Endometrial microvascular endothelial cells (primary cell): ENCODE measurements around the gene LIMD2. TPM values are rescaled to one million over a fixed set of nuclear protein-coding genes. Genes with fewer than 3 reads are reported as not detected.

Experiments
- in situ Hi-C: cut with HindIII; loops from 2 replicates; pipeline ENCODE4 v1.10.0; 2017; ENCODE audit warnings: low sequenced_read_pairs, low pct_unique_long_range_greater_than_20kb; ENCODE audit errors: inconsistent ontology term
- total RNA-seq: library from RNA; depleted of rRNA; stranded (reverse); fragments of >200 nt; gene quantifications from one replicate; pipeline ENCODE4 v1.2.3, GENCODE V29; 2015; ENCODE audit errors: inconsistent ontology term

Gene LIMD2
- total RNA-seq, 1 donor from 2014 or later = 14.8 TPM

- in situ Hi-C loops = no loop called here
These were observed 2.7 kb upstream of the LIMD2 start for GRCh38 chr17:63702721-63703015.

DNA sequence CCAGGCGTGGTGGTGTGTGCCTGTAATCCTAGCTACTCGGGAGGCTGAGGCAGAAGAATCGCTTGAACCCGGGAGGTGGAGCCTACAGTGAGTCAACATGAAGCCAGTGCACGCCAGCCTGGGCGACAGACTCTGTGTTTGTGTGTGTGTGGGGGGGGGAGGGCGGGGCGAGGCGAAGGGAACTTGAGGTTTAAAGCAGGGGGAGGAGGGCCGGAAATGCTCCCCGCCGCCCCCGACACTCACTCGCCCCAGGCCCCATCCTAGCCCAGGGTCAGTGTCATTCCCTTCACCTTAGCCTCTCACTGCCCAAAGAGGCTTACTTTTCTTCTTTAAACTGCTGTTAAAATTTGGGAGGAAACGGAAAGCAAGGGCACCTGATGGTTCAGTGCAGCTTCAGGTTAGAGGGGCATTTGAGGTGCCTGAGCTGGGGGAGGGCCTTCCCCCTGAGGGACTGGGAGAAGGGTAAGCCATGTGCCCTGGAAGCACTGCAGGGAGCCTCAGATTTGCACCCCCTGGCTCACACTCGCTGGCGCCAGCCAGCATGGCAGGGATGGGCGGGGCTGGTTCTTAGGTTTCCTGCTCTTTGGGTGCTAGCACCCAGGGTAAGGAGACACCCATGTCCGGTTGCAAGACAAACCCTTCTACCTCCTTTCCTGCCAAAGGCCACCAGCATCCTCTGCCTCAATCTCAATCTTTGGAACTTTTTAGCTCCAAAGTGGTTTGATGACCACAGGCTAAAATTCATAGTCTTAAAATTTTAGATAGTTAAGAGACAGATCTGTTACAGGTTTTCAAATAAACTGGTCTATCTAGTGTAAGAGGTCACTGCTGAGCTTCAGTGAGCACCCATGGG lies 2.2 kb upstream of the LIMD2 start:
- in situ Hi-C loops = no loop called here

DNA sequence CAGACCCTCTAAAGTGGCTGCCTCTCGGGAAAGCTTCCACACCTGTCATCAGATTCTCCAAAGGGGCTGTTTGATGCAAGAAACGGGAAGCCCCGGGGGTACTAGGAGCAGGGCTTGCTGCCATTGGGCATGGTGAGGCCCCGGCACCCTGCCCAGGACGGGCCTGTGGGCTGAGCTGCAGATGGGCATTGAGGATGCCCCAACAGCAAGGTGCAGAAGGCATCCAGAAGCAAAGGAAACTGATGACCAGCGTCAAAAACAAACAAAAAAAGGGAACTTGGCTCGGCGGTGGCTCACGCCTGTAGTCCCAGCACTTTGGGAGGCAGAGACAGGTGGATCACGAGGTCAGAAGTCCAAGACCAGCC lies 1.5 kb upstream of the LIMD2 start:
- in situ Hi-C loops = no loop called here

GRCh38 chr17:63700528-63701455 lies 867 bp upstream of the LIMD2 start:
- in situ Hi-C loops = no loop called here

DNA sequence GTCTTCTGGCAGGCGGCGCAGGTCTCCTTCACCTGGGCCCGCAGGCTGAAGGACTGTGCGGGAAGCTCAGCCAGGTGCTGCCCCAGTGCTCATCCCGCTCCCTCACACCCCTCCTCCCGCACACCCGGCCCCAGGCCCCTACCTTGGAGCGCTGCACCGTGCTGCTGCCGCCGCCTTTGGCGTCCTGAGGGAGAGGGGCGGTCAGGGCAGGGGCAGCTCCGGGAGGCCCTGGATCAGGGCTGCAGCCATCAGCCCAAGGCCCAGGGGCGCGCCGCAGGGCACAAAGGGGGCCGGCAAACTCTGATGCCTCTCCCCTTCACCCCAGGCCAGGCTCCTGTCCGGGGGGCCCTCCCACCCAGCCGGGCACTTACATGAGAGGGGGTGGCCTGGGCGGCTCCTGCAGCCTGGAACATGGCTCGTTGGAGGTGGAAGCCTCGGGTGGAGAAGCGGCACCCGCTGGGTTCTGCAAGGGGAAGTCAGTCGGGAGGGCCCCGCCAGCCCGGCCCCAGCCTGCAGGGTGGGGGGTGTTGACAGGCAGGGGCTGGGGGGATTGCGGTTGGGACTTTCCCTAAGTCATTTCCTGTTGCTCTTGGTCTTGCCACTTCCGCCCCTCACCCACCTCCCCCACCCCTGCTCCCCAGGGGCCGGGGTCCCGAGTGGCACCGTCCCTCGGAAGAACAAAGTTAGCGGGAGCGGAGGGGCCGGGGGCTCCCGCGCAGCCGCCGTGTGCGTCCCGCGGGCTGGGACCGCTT lies 863 bp downstream of the LIMD2 start:
- in situ Hi-C loops = no loop called here

DNA sequence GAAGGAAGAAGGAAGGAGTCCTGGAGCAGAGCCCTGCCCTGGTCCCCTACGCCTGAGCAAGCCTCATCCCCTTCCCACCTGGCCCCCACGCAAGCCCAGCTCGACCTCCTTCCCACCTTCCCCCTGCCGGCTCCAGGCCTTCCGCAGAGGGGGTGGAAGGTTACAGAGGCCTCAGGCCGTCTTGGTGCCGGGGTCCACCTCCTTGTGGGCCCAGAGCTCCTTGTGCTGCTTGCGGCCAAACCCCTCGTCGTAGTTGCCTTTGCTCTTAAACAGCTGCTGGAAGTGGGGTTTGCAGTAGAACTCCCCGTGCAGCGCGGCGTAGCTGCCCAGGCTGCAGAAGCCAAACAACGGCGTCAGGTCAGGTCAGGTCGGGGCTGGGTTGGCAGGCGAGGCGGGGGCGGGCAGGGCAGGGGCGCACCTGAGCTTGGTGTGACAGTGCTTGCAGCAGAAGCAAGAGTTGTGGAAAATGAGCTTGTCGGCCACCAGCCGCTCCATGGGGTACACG lies 1.5 kb downstream of the LIMD2 start:
- in situ Hi-C loops = no loop called here

- in situ Hi-C loops = no loop called here
These were observed 2.3 kb downstream of the LIMD2 start for GRCh38 chr17:63697341-63698286.

- in situ Hi-C loops = no loop called here
These were observed 3.5 kb downstream of the LIMD2 start for GRCh38 chr17:63696381-63696961.

DNA sequence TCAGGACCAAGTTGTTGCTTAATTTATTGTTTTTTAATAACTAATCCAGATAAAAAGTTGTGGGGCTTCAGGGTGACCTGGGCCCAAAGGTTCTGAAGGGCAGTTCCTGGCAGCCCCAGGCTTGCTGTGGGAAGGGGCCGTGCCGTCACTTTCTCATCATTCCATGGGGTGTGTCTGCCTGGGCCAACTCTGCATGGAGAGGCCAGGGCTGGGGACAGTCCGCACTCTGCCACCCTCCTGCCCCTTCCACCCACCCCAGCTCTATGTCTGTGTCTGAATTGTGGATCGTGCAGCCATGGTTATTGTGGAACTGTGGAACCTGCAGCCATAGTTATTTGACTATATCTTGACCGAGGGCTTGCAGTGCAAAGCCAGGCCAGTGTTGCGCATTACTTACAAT lies 4.0 kb downstream of the LIMD2 start:
- in situ Hi-C loops = no loop called here

DNA sequence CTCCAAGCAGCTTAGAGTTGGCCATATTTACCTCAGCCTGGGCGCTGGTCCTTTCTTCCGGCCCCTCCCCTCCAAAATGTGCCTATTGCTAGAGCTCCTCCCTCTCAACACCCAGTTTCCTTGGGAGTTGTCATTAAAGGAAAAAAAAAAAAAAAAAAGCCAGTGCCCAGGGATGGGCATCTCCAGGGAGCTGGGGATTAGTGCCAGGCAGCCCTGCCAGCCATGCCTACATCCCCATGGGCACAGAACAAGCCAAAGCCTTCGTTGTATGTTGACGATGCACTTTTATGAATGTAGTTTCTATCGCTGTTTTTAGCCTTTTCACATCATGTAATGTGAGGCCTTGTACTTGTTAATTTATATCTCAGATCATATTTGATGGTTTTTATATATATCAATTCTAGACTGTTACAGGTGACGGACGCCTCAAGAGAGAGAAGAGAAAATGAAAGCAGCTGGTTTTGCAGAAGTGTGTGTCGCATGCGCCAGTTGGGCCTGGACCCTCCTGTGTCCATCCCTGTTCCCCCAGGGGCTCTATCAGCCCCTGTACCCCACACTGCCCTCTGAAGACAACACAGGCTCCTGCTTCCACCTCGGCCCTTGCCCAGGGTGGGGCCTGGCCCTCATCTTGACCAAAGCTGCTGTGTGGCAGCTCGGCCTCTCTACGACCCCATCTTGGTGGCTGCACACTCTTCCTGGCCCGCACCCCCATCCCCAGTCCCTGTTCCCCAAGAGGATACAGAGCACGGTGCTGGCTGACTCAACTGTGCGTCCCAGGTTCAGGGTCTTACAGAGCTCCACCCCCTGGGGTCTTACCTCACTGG lies 4.8 kb downstream of the LIMD2 start:
- in situ Hi-C loops = no loop called here

DNA sequence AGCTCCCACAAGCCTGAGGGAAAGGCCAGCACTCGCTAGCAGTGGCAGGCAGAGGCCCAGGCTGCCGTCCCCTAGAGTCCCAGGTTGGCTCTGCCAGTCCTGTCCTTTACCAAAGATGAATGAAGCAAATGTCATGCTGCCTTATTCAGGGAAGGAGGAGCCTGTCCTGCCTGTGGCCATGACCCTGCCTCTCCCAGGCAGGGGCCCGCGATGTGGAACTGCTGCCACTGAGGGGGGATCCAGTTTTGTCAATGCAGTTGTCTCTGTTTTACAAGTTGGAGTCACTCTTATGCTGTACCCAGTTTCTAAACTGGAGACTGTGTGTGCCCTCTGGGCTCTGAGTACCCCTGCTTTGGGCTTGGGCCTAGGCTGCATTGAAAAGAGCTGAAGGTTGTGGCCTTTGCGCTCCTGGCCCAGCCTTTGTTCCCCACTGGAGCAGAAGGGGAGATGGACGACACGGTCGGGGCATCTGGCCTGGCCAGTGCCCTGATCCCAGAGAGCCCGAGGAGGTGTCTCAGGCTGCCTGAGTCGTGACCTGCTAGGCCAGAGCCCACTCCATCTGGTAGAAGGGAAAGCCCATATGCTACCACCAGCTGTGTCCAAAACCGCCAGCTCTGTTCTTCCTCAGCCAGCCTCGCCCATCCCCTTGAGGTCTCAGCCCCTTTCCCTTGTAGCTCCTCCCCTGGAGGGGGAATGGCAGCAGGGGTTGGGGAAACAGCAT lies 5.5 kb downstream of the LIMD2 start:
- in situ Hi-C loops = no loop called here

- in situ Hi-C loops = no loop called here
These were observed 6.4 kb downstream of the LIMD2 start for GRCh38 chr17:63693411-63694113.

DNA sequence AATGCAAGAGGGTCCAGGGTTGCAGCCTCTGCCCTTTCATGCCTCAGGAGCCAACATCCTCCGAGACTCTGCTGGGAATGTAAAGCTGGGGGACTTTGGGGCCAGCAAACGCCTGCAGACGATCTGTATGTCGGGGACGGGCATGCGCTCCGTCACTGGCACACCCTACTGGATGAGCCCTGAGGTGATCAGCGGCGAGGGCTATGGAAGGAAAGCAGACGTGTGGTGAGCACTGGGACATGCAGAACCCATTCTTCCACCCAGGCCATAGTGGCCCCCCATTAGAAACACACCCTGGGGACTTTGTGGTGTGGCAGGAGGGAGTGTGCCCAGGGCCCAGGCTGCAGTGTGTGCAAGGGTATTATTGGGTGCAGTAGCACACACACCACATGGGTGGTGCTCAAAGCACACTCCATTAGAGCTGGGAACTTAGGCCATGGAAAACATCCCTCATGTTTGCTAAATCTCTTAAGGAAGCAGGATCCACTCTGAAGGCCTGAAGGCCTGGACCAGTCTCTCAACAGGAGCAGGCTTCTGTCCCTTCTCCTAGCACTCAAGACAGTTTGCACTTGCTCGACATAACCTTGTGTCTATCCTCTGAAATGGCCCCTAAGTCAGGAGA lies 7.6 kb downstream of the LIMD2 start:
- in situ Hi-C loops = no loop called here

DNA sequence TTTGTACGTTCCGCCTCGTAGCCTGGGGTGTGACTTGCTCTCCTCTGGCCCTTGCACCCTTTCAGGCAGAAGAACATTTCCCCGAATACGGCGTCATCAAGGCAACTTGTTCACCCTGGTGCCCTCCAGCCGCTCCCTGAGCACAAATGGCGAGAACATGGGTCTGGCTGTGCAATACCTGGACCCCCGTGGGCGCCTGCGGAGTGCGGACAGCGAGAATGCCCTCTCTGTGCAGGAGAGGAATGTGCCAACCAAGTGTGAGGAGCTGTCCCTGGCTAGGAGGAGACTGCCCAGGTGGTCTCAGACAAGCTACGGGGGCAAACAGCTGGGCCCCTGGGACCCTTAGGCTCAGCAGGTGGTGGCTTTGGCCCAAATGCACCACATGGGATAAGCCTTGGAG lies 10.4 kb downstream of the LIMD2 start:
- in situ Hi-C loops = no loop called here

DNA sequence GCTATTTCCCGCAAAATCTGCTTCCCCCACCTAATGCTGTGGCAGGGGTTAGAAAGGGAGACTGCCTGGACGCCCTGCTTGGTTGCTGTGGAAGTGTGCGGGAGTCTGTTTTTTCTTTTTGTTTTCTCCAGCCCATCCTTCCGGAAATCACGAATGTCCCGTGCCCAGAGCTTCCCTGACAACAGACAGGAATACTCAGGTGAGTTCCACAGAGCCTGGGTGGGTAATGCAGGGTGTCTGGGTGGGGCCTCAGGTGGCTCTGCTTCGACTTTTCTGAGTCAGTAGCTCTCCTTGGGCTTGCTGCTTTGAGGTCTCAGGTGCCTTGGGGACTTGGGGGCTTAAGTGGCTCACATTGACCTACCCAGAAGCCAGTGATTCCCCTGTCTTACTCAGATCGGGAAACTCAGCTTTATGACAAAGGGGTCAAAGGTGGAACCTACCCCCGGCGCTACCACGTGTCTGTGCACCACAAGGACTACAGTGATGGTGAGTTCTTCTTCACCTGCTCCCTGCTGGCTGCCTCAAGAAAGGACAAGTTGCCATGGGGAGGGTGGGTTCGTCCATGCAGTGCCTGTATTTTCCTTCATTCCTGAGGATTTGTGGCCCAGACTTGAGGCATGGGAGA lies 11.4 kb downstream of the LIMD2 start:
- in situ Hi-C loops = no loop called here
